ENCODE measurements around the gene SSNA1. TPM values are rescaled to one million over a fixed set of nuclear protein-coding genes. Genes with fewer than 3 reads are reported as not detected.

SSNA1 gene
- total and polyA plus RNA-seq, 9 of the 15 experiments (the other 6 are each of a cell fraction or from before 2014, with no cell fraction given) = 1.9 to 130 (median 57.1) TPM

DNA sequence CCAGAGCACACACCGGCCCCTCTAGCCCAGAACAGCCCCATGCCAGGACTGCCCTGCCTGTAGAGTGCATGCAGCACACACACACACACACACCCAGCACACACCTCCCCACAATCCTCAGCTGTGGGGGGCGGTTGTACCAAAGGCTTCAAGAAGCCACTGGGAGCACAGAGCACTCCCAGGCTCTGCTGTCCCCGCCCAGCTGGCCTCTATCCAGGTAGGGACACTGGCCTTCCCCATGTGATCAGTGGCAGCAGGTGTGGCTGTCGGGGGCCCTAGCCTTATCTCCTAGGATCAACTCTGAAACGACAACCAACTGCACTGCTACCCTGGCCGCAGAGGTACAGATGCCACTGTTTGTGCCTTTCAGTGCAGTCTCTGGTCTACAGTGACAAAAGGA lies 2.1 kb upstream of the SSNA1 start:
- Histone ChIP-seq H3K4me3 (peak overlapping the region; percentile 98; the same call in 1 of the 2 replicates), H3K4me1 (replicated peaks in 1 of 2; ENCODE audit: control insufficient read depth in 2 of 2, insufficient read depth in 2 of 2, low read length in 2 of 2) (peaks cover 20 to 83% of the 10 kb centered on the region in 2 experiments), H4K20me1 (replicated peaks; ENCODE audit: control insufficient read depth, insufficient read depth, low read length) (peaks cover 8% of the 10 kb centered on the region), H3K4me2 (ENCODE audit: insufficient read depth, low read length) (peak overlapping the region; percentile 98), H3K79me2 (ENCODE audit: control insufficient read depth, insufficient read depth, low read length) (peaks cover 43% of the 10 kb centered on the region), H3K9ac (ENCODE audit: insufficient read depth in 1 of 2, low read depth in 2 of 2, low read length in 2 of 2) (peak overlapping the region in 1 of 2 experiments; percentile 96; a peak in 2 of 4 replicates), H3K27ac (ENCODE audit: extremely low read depth, low read depth, low read length) (no peak overlapping the region), H3K9me1 (ENCODE audit: control insufficient read depth, insufficient read depth, low read length) (no peaks in the 10 kb centered on the region), H2AFZ (ENCODE audit: low read depth, low read length) (no peak overlapping the region), H3K36me3 (ENCODE audit: control insufficient read depth, insufficient read depth, low read length) (peaks cover 72% of the 10 kb centered on the region; the same call in 2 of the 3 replicates), H3K9me3 (replicated peaks; ENCODE audit: control insufficient read depth, insufficient read depth, low read depth, low read length) (no peaks in the 10 kb centered on the region), H3K27me3 (ENCODE audit: control insufficient read depth in 2 of 2, insufficient read depth in 2 of 2, low read length in 2 of 2) (no peaks in the 10 kb centered on the region)
- ChIA-PET CTCF (ENCODE audit: low intra/inter-chr PET ratio) (no interaction called here), POLR2A (interaction anchor here (0.7 to 6.7 kb wide), 2 partner anchors 16 to 20 kb away, joined by 3 to 56 read pairs; partner anchors contain the start of genes NDOR1, TMEM203 and TPRN)
- ATAC-seq = no peak
- intact Hi-C loops (cut with micrococcal nuclease) = no loop called here
- 27% methylated on average over 4 of the region's 6 CpGs for WGBS (ENCODE audit: insufficient coverage, low coverage, missing lambda C conversion rate)
- FAIRE-seq = no peak
- TF ChIP-seq RBFOX2 (IDR thresholded peaks at IDR 0.05; ENCODE audit: low read depth, low read length) (0 out of 2 replicates have a peak, but pooled peaks have one; percentile 5), GATA2 (CRISPR knock-in tag; IDR thresholded peaks at IDR 0.05) (no peak)
- peak in 2 of 4 experiments; percentile 38 to 54 for DNase-seq (ENCODE audit: extremely low read depth in 1 of 4, low spot score in 3 of 4)
- in situ Hi-C loops (cut with MboI) = loop anchor here (5.0 kb wide), 1 partner anchor 41 kb away; the partner anchor contains the start of genes CYSRT1 and RNF224
- no TSS peak for BruUV-seq (replicated peaks)

DNA sequence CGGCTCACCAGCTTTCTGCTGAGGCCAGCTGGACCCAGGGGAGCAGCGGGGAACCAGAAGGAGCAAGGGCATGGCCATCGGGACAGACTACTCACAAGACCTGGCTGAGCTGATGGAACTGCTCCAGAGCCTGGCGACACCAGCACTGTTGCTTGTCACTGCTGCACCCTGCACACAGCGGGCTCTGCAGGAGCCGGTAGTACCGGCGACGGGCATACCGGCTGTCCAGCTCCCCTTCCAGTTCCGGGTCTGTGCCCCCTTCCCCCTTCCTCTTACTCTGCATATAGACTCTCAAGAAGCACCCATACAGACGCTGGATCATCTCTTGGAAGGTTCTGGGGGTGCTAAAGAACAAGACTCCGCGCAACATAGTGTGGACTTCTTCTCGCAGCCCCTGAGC lies 1.1 kb upstream of the SSNA1 start:
- FAIRE-seq (no peak), ATAC-seq (no peak), DNase-seq (ENCODE audit: extremely low read depth in 1 of 4, low spot score in 3 of 4) (no peak)
- Histone ChIP-seq H3K4me2 (ENCODE audit: insufficient read depth, low read length) (peak overlapping the region; percentile 98), H3K27ac (ENCODE audit: extremely low read depth, low read depth, low read length) (no peak overlapping the region; the same call in 2 of the 3 replicates), H3K9ac (ENCODE audit: insufficient read depth in 1 of 2, low read depth in 2 of 2, low read length in 2 of 2) (peak overlapping the region; percentile 93 to 96), H3K9me1 (ENCODE audit: control insufficient read depth, insufficient read depth, low read length) (no peaks in the 10 kb centered on the region), H3K9me3 (replicated peaks; ENCODE audit: control insufficient read depth, insufficient read depth, low read depth, low read length) (no peaks in the 10 kb centered on the region), H3K36me3 (ENCODE audit: control insufficient read depth, insufficient read depth, low read length) (peaks cover 75% of the 10 kb centered on the region; the same call in 2 of the 3 replicates), H2AFZ (ENCODE audit: low read depth, low read length) (no peak overlapping the region), H3K4me1 (replicated peaks in 1 of 2; ENCODE audit: control insufficient read depth in 2 of 2, insufficient read depth in 2 of 2, low read length in 2 of 2) (peaks cover 20 to 90% of the 10 kb centered on the region in 2 experiments), H3K79me2 (ENCODE audit: control insufficient read depth, insufficient read depth, low read length) (peaks cover 43% of the 10 kb centered on the region), H3K27me3 (ENCODE audit: control insufficient read depth in 2 of 2, insufficient read depth in 2 of 2, low read length in 2 of 2) (no peaks in the 10 kb centered on the region), H3K4me3 (peak overlapping the region; percentile 98), H4K20me1 (replicated peaks; ENCODE audit: control insufficient read depth, insufficient read depth, low read length) (peaks cover 8% of the 10 kb centered on the region)
- POLR2A ChIA-PET = interaction anchor here (0.6 to 6.7 kb wide), 7 partner anchors 8 to 89 kb away, joined by 3 to 56 read pairs (median 3); partner anchors contain the start of genes NDOR1, TMEM203, TPRN and TUBB4B
- WGBS (ENCODE audit: insufficient coverage, low coverage, missing lambda C conversion rate) = 38% methylated on average over 15 of the region's 15 CpGs
- intact Hi-C loops (cut with micrococcal nuclease) (no loop called here), in situ Hi-C loops (cut with MboI) (loop anchor here (5.0 kb wide), 1 partner anchor 40 kb away; the partner anchor contains the start of genes CYSRT1 and RNF224)
- CTCF ChIA-PET (ENCODE audit: low intra/inter-chr PET ratio) = interaction anchor here (1.2 to 2.5 kb wide), 2 partner anchors 40 to 49 kb away, joined by 4 to 19 read pairs; partner anchors contain the start of gene RNF224
- BruUV-seq (replicated peaks) = no TSS peak
- TF ChIP-seq, protein P1, sequence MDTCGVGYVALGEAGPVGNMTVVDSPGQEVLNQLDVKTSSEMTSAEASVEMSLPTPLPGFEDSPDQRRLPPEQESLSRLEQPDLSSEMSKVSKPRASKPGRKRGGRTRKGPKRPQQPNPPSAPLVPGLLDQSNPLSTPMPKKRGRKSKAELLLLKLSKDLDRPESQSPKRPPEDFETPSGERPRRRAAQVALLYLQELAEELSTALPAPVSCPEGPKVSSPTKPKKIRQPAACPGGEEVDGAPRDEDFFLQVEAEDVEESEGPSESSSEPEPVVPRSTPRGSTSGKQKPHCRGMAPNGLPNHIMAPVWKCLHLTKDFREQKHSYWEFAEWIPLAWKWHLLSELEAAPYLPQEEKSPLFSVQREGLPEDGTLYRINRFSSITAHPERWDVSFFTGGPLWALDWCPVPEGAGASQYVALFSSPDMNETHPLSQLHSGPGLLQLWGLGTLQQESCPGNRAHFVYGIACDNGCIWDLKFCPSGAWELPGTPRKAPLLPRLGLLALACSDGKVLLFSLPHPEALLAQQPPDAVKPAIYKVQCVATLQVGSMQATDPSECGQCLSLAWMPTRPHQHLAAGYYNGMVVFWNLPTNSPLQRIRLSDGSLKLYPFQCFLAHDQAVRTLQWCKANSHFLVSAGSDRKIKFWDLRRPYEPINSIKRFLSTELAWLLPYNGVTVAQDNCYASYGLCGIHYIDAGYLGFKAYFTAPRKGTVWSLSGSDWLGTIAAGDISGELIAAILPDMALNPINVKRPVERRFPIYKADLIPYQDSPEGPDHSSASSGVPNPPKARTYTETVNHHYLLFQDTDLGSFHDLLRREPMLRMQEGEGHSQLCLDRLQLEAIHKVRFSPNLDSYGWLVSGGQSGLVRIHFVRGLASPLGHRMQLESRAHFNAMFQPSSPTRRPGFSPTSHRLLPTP (IDR thresholded peaks at IDR 0.05; ENCODE audit: borderline replicate concordance, extremely low read depth, insufficient read length) = no peak
